ENCODE data around the gene ATRNL1. TPM values are rescaled to one million over a fixed set of nuclear protein-coding genes. Genes with fewer than 3 reads are reported as not detected.

Gene ATRNL1
- total RNA-seq, 1 experiment from 2014 or later = not detected

DNA sequence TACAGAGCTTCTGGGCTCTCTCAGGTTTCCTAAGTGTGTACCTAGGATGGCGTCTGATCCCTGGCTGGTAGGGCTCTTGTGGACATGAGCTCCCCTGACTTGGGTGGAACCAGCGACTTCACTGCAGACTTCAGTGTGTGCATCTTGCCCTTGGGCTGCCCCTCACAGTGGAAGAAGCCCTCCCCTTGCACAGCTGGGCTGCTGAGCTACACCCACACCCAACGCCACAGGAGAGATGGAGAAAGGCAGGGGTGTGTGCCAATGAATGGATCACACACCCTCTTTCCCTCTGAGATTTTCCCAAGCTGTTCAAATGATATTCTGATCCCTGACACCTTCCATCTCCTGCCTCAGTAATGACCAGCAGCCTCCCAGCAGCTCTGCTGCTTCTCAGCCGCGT, 883.2 kb downstream of the ATRNL1 start:
- no peaks in the 10 kb centered on the region for H3K36me3 Mint-ChIP-seq (ENCODE audit: insufficient read depth, unreplicated experiment)
- H3K4me1 Mint-ChIP-seq (ENCODE audit: low read depth, unreplicated experiment) = no peaks in the 10 kb centered on the region
- no peaks in the 10 kb centered on the region for H3K4me1 ChIP-seq
- ChIA-PET CTCF (interaction anchor here (0.5 kb wide), 1 partner anchor 617 kb away, joined by 3 read pairs; no protein-coding TSS in a partner anchor), POLR2A (no interaction called here)
- H3K4me3 ChIP-seq (ENCODE audit: low read depth, low read length) = no peak overlapping the region
- BruUV-seq (replicated peaks) = no TSS peak
- no peak for DNase-seq
- no peaks in the 10 kb centered on the region for H3K36me3 ChIP-seq (ENCODE audit: control insufficient read depth, insufficient read depth, low read length)
- no peaks in the 10 kb centered on the region for H3K9me3 ChIP-seq
- H3K9me3 Mint-ChIP-seq (ENCODE audit: unreplicated experiment) = no peaks in the 10 kb centered on the region
- H3K4me3 Mint-ChIP-seq (ENCODE audit: unreplicated experiment) = no peak overlapping the region
- TF ChIP-seq, protein P1, sequence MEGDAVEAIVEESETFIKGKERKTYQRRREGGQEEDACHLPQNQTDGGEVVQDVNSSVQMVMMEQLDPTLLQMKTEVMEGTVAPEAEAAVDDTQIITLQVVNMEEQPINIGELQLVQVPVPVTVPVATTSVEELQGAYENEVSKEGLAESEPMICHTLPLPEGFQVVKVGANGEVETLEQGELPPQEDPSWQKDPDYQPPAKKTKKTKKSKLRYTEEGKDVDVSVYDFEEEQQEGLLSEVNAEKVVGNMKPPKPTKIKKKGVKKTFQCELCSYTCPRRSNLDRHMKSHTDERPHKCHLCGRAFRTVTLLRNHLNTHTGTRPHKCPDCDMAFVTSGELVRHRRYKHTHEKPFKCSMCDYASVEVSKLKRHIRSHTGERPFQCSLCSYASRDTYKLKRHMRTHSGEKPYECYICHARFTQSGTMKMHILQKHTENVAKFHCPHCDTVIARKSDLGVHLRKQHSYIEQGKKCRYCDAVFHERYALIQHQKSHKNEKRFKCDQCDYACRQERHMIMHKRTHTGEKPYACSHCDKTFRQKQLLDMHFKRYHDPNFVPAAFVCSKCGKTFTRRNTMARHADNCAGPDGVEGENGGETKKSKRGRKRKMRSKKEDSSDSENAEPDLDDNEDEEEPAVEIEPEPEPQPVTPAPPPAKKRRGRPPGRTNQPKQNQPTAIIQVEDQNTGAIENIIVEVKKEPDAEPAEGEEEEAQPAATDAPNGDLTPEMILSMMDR (IDR thresholded peaks at IDR 0.05; ENCODE audit: insufficient read depth in 1 of 2, low read depth in 1 of 2, low read length in 1 of 2, severe bottlenecking in 1 of 2, unreplicated experiment in 1 of 2) = no peak
- intact Hi-C loops (cut with micrococcal nuclease; ENCODE audit: unreplicated experiment) = no loop called here
- no peak overlapping the region for H3K27ac Mint-ChIP-seq (ENCODE audit: unreplicated experiment)
- H3K27me3 ChIP-seq (replicated peaks; ENCODE audit: control insufficient read depth, insufficient read depth, low read length) = no peaks in the 10 kb centered on the region
- no peaks in the 10 kb centered on the region for H3K27me3 Mint-ChIP-seq (ENCODE audit: insufficient read depth, unreplicated experiment)

DNA sequence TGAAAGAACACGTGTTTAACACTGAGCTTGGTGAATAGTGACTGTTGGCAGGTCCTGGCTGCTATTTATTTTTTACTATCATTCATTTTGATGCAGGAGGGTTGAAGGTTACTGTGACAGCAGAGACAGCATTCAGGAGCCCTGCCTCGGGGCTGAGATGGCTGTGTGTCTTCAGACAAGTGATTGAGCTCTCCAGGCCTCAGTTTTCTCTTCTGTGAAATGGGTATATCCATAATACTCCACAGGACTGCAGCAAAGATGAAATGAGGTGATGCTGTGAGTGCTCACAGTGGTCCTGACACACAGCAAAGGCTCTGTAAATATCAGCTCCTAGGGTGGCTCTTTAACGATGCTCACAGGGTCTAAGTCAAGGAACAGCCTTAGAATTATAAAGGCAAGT, 884.7 kb downstream of the ATRNL1 start:
- DNase-seq = no peak
- Histone ChIP-seq H3K4me1 (no peaks in the 10 kb centered on the region), H3K27me3 (replicated peaks; ENCODE audit: control insufficient read depth, insufficient read depth, low read length) (no peaks in the 10 kb centered on the region), H3K36me3 (ENCODE audit: control insufficient read depth, insufficient read depth, low read length) (no peaks in the 10 kb centered on the region), H3K9me3 (no peaks in the 10 kb centered on the region), H3K4me3 (ENCODE audit: low read depth, low read length) (no peak overlapping the region)
- no peaks in the 10 kb centered on the region for H3K27me3 Mint-ChIP-seq (ENCODE audit: insufficient read depth, unreplicated experiment)
- TF ChIP-seq, protein P1 (IDR thresholded peaks at IDR 0.05; ENCODE audit: insufficient read depth in 1 of 2, low read depth in 1 of 2, low read length in 1 of 2, severe bottlenecking in 1 of 2, unreplicated experiment in 1 of 2) = no peak
- no peak overlapping the region for H3K27ac Mint-ChIP-seq (ENCODE audit: unreplicated experiment)
- ChIA-PET CTCF (no interaction called here), POLR2A (no interaction called here)
- H3K36me3 Mint-ChIP-seq (ENCODE audit: insufficient read depth, unreplicated experiment) = no peaks in the 10 kb centered on the region
- H3K4me1 Mint-ChIP-seq (ENCODE audit: low read depth, unreplicated experiment) = no peaks in the 10 kb centered on the region
- no peak overlapping the region for H3K4me3 Mint-ChIP-seq (ENCODE audit: unreplicated experiment)
- no peaks in the 10 kb centered on the region for H3K9me3 Mint-ChIP-seq (ENCODE audit: unreplicated experiment)
- intact Hi-C loops (cut with micrococcal nuclease; ENCODE audit: unreplicated experiment) = no loop called here
- BruUV-seq (replicated peaks) = no TSS peak

DNA sequence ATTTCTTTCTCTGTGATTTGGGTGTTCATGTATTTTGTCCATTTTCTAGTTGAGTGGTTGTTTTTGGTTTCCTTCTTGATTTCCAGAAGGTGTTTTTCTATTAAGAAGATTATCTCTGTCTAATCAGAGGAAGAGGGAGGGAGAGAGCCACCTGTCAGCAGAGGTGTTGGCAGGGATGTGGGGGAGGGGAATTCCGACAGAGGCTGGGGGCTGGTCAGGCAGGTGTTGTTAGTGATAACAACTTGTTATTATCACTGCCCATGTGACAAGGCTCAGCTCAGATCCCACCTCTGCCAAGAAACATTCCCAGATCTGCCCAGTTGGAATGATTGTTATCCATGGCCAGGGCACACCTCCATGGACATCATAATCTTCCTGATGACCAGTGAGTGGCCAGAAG, 886.4 kb downstream of the ATRNL1 start:
- ChIA-PET POLR2A (no interaction called here), CTCF (no interaction called here)
- Histone ChIP-seq H3K4me3 (ENCODE audit: low read depth, low read length) (no peak overlapping the region), H3K27me3 (replicated peaks; ENCODE audit: control insufficient read depth, insufficient read depth, low read length) (no peaks in the 10 kb centered on the region), H3K36me3 (ENCODE audit: control insufficient read depth, insufficient read depth, low read length) (no peaks in the 10 kb centered on the region), H3K4me1 (no peaks in the 10 kb centered on the region), H3K9me3 (no peaks in the 10 kb centered on the region)
- intact Hi-C loops (cut with micrococcal nuclease; ENCODE audit: unreplicated experiment) = no loop called here
- no peak for DNase-seq
- BruUV-seq (replicated peaks) = no TSS peak
- no peak overlapping the region for H3K4me3 Mint-ChIP-seq (ENCODE audit: unreplicated experiment)
- H3K27me3 Mint-ChIP-seq (ENCODE audit: insufficient read depth, unreplicated experiment) = no peaks in the 10 kb centered on the region
- no peaks in the 10 kb centered on the region for H3K4me1 Mint-ChIP-seq (ENCODE audit: low read depth, unreplicated experiment)
- H3K36me3 Mint-ChIP-seq (ENCODE audit: insufficient read depth, unreplicated experiment) = no peaks in the 10 kb centered on the region
- TF ChIP-seq, protein P1 (IDR thresholded peaks at IDR 0.05; ENCODE audit: insufficient read depth in 1 of 2, low read depth in 1 of 2, low read length in 1 of 2, severe bottlenecking in 1 of 2, unreplicated experiment in 1 of 2) = no peak
- no peak overlapping the region for H3K27ac Mint-ChIP-seq (ENCODE audit: unreplicated experiment)
- peaks cover 9% of the 10 kb centered on the region for H3K9me3 Mint-ChIP-seq (ENCODE audit: unreplicated experiment)

Data from Caco-2 (cell line).